Body of pancreas (tissue), 4 donors: ENCODE measurements around the gene DOK6.

ENCODE experiments used
- CTCF ChIP-seq, 7 experiments: fragments of 450-650 bp in 4 of 7; fragments of 200-600 bp in 3 of 7; sonication (generic) in 3 of 7; IDR thresholded peaks; one replicate each; pipeline ENCODE4 v1.5.1; 2016 to 2019; ENCODE audit warnings: antibody characterized with exemption in 7 of 7
- POLR2A ChIP-seq, 3 donors: fragments of 450-650 bp; IDR thresholded peaks; one replicate each; pipeline ENCODE4 v1.6.1; 2016; ENCODE audit warnings: antibody characterized with exemption in 3 of 3, mild to moderate bottlenecking in 2 of 3

- TF ChIP-seq CTCF (IDR thresholded peaks at IDR 0.05) (no peak), POLR2A (IDR thresholded peaks at IDR 0.05) (no peak)
These were observed 465.1 kb downstream of the DOK6 start for GRCh38 chr18:69865776-69866175.
